Measurements from ENCODE around the gene SMIM24.

The SMIM24 gene

GRCh38 chr19:3497757-3498520, 17.6 kb upstream of the SMIM24 start:
- DNase-seq (ENCODE audit: low read depth), result no peak

DNA sequence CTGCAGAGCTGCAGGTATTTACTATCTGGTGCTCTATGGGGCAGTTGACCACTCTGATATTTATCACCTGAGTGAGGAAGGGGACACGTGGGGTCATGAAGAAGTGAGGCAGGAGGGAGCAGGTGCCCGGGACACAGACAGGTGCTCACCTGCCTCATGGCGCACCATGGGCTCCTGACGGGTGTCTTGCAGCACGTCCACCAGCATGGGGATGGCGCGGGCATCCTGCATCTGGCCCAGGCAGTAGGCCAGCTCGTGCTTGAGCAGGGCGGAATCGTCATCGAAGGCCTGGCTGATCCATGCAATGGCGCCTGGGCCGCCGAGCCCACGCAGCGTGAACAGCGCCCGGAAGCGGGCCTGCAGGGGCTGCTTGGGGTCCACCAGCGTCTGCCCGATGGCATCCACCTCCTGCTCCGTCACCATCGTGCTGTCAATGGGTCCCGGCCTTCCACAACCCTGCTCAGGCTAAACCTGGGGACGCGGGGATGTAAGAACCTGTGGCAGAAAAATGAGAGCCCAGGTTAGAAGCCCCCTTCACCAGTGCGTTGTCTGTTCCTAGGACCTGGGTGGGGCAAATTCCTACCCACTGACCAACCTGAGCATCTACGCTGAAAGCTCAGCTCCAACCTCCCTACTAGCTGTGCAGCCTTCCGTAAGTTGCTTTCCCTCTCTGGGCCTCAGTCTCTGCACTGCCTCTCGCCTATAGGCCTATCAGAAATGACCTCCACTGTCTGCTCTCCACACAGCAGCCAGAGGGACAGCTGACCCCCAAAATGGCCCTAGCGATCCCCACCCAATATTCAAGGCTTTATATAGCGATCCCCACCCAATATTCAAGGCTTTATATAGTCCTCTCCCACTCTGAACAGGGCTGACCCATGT, 16.3 kb upstream of the SMIM24 start:
- DNase-seq (ENCODE audit: low read depth), result no peak

GRCh38 chr19:3494559-3494958, 14.2 kb upstream of the SMIM24 start:
- peak; percentile 20 for DNase-seq (ENCODE audit: low read depth)

- no peak for DNase-seq (ENCODE audit: low read depth)
Measured at GRCh38 chr19:3494051-3494450, 13.7 kb upstream of the SMIM24 start.

DNA sequence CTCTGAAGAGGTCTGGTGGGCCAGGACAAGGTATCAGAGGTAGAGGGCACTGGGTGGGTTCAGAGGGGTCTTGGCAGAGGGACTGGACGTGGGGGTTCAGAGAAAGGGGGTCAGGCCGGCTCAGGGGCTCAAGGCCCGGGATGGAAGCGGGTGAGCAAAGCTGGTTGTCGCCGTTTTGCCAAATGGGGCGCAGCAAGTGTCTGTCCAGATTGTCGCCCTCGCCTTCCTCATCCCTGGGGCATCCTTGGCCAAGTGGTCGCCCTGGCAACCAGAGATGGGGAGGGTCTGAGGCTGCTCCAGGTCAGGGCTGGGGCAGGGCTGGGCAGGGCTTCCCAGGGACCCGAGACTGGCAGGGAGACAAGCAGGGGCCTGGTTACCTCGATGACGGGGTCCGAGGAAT, 13.3 kb upstream of the SMIM24 start:
- DNase-seq (ENCODE audit: low read depth), result no peak

GRCh38 chr19:3492919-3493318, 12.6 kb upstream of the SMIM24 start:
- DNase-seq (ENCODE audit: low read depth), result no peak

GRCh38 chr19:3492131-3492839, 12.0 kb upstream of the SMIM24 start:
- DNase-seq (ENCODE audit: low read depth), result no peak

DNA sequence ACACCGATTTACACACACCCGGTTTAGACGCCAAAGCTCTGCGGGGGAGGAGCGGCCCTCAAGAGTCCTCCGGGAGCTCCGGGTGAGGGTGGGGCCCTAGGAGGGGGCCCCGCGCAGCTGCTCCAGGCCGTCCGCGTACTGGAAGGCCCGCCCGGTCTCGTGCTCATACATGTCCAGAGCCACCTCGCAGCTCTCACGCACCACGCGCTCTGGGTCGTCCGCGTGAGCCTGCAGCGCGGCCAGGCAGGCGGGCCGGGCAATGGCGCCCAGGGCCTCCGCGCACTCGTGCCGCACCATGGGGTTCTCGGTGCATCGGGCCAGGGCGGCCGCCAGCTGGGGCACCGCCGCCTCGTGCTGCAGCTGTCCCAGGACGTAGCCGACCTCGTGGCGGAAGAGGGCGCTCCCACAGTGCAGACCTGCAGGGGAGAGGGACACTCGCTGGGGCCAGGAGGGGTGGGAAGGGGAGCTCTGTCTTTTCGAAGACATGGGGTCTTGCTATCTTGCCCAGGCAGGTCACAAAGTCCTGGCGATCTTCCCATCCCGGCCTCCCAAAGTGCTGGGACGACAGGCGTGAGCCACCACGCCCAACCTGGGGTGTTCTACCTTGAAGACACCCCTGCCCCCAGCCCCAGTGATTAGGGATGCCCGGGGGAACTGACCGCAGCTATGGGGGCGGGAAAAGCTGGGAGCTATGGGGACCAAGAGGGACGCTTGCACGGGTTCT, 11.2 kb upstream of the SMIM24 start:
- no peak for DNase-seq (ENCODE audit: low read depth)

DNA sequence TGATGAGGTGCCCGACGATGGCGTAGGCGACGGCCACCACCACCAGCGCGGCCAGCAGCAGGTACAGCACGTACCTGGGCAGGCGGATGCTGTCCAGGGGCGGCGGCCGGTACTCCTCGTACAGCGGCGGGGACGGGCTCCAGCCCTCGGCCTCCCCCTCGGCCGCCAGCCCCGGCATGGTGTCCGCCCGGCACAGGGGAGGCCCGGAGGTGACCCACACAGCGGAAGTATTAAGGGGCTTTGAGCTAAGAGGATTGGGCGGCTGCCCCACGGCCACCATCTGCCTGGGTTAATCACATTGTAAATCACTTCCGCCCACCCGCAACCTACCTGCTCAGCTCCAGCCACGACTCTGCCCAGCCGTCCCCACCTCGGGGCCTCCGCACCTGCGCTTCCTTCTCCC, 2.9 kb upstream of the SMIM24 start, which contains the start of gene SMIM44:
TSS of gene SMIM44 (minus strand) at position 216 of the 403 bp plus-strand sequence. CDS start at position 178, 38 bp downstream.
- DNase-seq (ENCODE audit: low read depth), result no peak

GRCh38 chr19:3482507-3483225, 2.3 kb upstream of the SMIM24 start:
- no peak for DNase-seq (ENCODE audit: low read depth)

DNA sequence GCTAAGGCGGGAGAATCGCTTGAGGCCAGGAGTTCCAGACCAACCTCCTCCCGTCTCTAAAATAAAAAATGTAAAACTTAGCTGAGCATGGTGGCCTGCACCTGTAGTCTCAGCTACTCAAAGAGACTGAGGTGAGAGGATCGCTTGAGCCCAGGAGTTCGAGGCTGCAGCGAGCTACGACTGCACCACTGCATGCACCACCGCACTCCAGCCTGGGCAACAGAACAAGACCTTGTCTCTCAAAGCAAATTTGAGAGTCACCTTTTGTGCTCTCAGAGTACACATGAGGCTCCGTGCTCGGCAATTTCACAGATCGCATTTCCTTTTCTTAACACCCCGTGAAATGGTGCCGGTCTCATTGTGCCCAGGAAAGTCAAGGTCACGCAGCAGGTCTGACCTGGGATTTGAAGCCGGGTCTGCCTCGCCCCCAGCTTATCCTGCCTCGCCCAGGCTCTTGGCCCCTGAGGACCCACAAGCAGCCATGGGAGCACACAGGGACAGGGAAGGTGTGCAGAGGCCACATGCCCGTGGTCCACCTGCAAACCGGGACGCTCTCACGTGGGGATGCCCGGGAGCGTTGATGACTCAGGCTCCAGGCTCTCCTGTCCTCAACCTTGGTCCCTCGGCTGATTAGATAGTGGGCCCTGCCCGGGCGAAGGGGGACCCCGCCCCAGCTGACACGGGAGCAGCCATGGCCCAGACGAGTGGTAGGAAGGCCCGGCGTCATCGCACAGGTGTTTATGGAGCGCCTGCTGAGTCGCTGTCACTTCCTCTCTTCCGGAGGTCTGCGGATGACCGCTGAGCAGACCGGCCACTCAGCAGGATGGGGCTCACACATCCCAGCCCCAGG, 1.1 kb upstream of the SMIM24 start:
- DNase-seq (ENCODE audit: low read depth), result no peak

GRCh38 chr19:3479834-3480215, 500 bp downstream of the SMIM24 start:
- no peak for DNase-seq (ENCODE audit: low read depth)

DNA sequence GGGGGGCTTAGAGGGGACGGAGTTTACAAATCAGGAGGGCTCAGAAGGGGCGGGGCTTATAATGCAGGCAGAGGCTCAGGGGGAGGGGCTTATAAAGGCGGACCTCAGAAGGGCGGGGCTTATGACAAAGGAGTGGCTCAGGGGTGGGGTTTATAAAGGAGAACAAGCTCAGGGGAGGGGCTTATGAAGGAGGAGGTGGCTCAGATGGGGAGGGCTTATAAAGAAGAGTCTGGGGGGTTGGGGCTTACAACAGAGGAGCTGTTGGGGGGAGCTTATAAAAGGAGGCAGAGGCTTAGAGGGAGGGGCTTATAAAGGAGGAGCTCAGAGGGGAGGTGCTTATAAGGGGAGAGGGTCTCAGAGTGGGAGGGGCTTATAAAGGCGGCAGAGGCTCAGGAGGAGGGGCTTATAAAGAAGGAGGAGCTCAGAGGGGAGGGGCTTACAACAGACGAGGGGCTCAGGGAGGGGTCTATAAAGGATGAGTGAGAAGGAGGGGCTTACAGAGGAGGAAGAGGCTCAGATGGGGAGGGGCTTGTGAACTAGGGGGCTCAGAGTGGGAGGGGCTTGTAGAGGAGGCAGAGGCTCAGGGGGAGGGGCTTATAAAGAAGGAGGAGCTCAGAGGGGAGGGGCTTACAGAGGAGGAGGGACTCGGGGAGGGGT, 1.0 kb downstream of the SMIM24 start:
- no peak for DNase-seq (ENCODE audit: low read depth)

DNA sequence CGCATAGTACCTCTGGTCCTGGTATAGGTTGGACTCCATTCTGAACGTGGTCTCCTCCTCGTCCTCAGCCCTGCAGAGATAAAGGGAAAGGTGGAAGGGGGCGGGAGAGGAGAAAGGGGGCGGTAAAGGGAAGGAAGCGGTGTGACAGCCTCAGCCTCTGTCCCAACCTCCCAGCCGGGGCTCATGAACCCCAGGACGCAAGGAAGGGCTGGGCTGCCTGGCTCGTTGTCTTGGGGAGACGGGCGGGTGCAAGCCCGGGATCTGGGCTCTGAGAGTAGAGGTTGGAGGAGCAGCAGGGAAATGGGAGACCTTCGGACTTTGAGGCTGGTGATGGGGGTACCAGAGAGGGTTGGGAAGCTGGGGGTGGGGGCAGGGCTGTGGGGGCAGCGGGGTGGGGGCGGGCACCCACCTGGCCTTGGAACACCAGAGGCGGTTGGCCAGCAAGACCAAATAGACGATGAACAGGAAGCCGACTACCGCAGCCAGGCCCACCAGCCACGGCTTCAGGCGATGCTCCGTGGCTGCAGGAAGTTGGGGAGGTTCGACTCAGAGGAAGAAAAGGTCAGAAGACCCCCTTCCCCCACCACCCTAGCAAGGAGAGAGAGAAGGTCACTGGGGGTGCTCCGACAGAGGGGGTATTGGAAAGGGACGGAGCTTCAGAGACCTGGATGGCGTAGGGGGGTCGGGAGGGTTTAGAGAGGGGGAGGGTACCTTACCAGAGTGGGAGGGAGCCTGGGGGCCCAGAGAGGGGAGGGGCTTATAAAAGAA, 1.7 kb downstream of the SMIM24 start:
- DNase-seq (ENCODE audit: low read depth), result no peak

DNA sequence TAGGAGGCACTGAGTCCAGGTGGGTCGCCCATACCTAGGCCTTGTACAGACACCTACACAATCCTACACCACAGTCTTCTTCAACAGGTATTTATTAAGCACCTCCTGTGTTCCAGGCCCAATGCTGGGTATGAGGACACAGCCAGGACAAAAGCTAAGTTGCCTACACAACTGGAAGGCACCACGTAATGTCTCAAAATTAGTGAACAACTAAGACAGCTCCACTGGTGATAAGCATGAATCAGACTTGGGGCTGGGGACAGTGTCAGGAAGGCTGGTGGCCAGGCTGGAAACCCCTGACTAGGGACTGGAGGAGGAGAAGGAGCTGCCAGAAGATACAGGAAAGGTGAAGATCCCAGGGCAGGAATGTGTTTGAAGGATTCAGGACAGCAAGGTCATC, 2.4 kb downstream of the SMIM24 start:
- no peak for DNase-seq (ENCODE audit: low read depth)

GRCh38 chr19:3477506-3477905, 2.8 kb downstream of the SMIM24 start:
- no peak for DNase-seq (ENCODE audit: low read depth)

GRCh38 chr19:3476830-3477229, 3.5 kb downstream of the SMIM24 start:
- DNase-seq (ENCODE audit: low read depth), result no peak

GRCh38 chr19:3475449-3475848, 4.9 kb downstream of the SMIM24 start:
- DNase-seq (ENCODE audit: low read depth), result no peak

- DNase-seq (ENCODE audit: low read depth), result no peak
Measured at GRCh38 chr19:3474614-3475013, 5.7 kb downstream of the SMIM24 start.

Measured in T-helper 22 cell (primary cell).